HepG2 (cell line): ENCODE results near the gene CCDC57. TPM values are rescaled to one million over a fixed set of nuclear protein-coding genes. Genes with fewer than 3 reads are reported as not detected.

Experiments
- CHCHD3 ChIP-seq: sonication (generic); formaldehyde crosslinking; IDR thresholded peaks from 2 replicates; pipeline ENCODE4 v1.8.0; 2022; ENCODE audit warnings: mild to moderate bottlenecking, missing genetic modification reagents, moderate library complexity
- EED ChIP-seq: sonication (generic); formaldehyde crosslinking; IDR thresholded peaks from 2 replicates; pipeline ENCODE4 v1.5.0; 2020; ENCODE audit warnings: mild to moderate bottlenecking, missing genetic modification reagents
- FOSL2 ChIP-seq: sonication (generic); formaldehyde crosslinking; IDR thresholded peaks from 2 replicates; pipeline ENCODE4 v1.4.0; 2020; ENCODE audit warnings: missing genetic modification reagents
- FUBP1 ChIP-seq: sonication (generic); formaldehyde crosslinking; IDR thresholded peaks from 2 replicates; pipeline ENCODE4 v1.5.1; 2020; ENCODE audit warnings: missing genetic modification reagents, mild to moderate bottlenecking, borderline replicate concordance
- HNRNPL ChIP-seq: fragments of 200-400 bp; formaldehyde crosslinking; IDR thresholded peaks from 2 replicates; pipeline ENCODE4 v1.6.1; 2017; ENCODE audit warnings: mild to moderate bottlenecking, low read depth, low read length
- HOXD1 ChIP-seq: sonication (generic); formaldehyde crosslinking; IDR thresholded peaks from 2 replicates; pipeline ENCODE4 v1.5.0; 2020; ENCODE audit warnings: missing genetic modification reagents
- POLR2G ChIP-seq: fragments of 200-400 bp; formaldehyde crosslinking; IDR thresholded peaks from 2 replicates; pipeline ENCODE4 v1.6.1; 2018; ENCODE audit warnings: mild to moderate bottlenecking, low read depth, low read length, moderate library complexity
- PTBP1 ChIP-seq: fragments of 200-400 bp; formaldehyde crosslinking; IDR thresholded peaks from 2 replicates; pipeline ENCODE4 v1.6.1; 2018; ENCODE audit warnings: low read length, low read depth; ENCODE audit not compliant: poor library complexity, severe bottlenecking
- RBM22 ChIP-seq: fragments of 200-400 bp; formaldehyde crosslinking; optimal IDR thresholded peaks from 2 replicates; pipeline ENCODE3; 2017; ENCODE audit warnings: mild to moderate bottlenecking, low read length, moderate library complexity
- TCF12 ChIP-seq, 2 experiments: fragments of 450-650 bp in 1 of 2; sonication (generic) in 1 of 2; formaldehyde crosslinking in 1 of 2; IDR thresholded peaks; 2 replicates each; pipeline versions ENCODE4 v1.6.1 to v1.8.0; 2017 to 2022; ENCODE audit warnings: antibody characterized with exemption in 1 of 2, mild to moderate bottlenecking in 1 of 2, missing genetic modification reagents in 1 of 2, moderate library complexity in 1 of 2
- ZNF567 ChIP-seq: sonication (generic); formaldehyde crosslinking; IDR thresholded peaks from 2 replicates; pipeline ENCODE4 v1.8.1; 2023; ENCODE audit warnings: mild to moderate bottlenecking, missing genetic modification reagents, borderline replicate concordance
- ZNF674 ChIP-seq: sonication (generic); formaldehyde crosslinking; IDR thresholded peaks from 2 replicates; pipeline ENCODE4 v1.5.0; 2020; ENCODE audit warnings: low read depth, mild to moderate bottlenecking, missing genetic modification reagents
- ZNF704 ChIP-seq: sonication (generic); formaldehyde crosslinking; IDR thresholded peaks from 2 replicates; pipeline ENCODE4 v1.8.1; 2023; ENCODE audit warnings: mild to moderate bottlenecking, inconsistent platforms, moderate library complexity, missing genetic modification reagents, borderline replicate concordance
- ZNF839 ChIP-seq: sonication (generic); formaldehyde crosslinking; IDR thresholded peaks from 2 replicates; pipeline ENCODE4 v1.4.0; 2020; ENCODE audit warnings: missing genetic modification reagents, mild to moderate bottlenecking, borderline replicate concordance
- polyA plus RNA-seq, 8 experiments: library from polyadenylated mRNA; depleted of rRNA in 3 of 8; stranded (reverse) in 7 of 8; unstranded in 1 of 8; fragments of >200 nt; fragmentation: Illumina TruSeq in 4 of 8; extraction: Trizol in 4 of 8; gene quantifications; 2 replicates each; pipeline versions ENCODE4 v1.2.1 to v1.2.3, GENCODE V29; 2011 to 2016; ENCODE audit warnings: low read depth in 4 of 8, missing spikeins in 1 of 8, mixed read lengths in 1 of 8; ENCODE audit not compliant: insufficient read depth in 1 of 8
- total RNA-seq, 5 experiments: library from RNA; depleted of rRNA; stranded (reverse); fragments of >200 nt; fragmentation: Illumina TruSeq; extraction: Trizol; gene quantifications; 2 replicates each; pipeline ENCODE4 v1.2.3, GENCODE V29; 2016; ENCODE audit warnings: low read depth in 1 of 5
- TF ChIP-seq, protein P1 (sequence below): sonication (generic); formaldehyde crosslinking; IDR thresholded peaks from 2 replicates; pipeline ENCODE4 v1.9.0; 2021; ENCODE audit warnings: missing genetic modification reagents, borderline replicate concordance
- TF ChIP-seq, protein P2 (sequence below): sonication (generic); formaldehyde crosslinking; IDR thresholded peaks from 2 replicates; pipeline ENCODE4 v1.4.0; 2020; ENCODE audit warnings: mild to moderate bottlenecking, missing genetic modification reagents

The CCDC57 gene
- total and polyA plus RNA-seq, 2 of the 13 experiments (the other 11 are each of a cell fraction or from before 2014, with no cell fraction given) = 59.3 to 59.9 TPM

DNA sequence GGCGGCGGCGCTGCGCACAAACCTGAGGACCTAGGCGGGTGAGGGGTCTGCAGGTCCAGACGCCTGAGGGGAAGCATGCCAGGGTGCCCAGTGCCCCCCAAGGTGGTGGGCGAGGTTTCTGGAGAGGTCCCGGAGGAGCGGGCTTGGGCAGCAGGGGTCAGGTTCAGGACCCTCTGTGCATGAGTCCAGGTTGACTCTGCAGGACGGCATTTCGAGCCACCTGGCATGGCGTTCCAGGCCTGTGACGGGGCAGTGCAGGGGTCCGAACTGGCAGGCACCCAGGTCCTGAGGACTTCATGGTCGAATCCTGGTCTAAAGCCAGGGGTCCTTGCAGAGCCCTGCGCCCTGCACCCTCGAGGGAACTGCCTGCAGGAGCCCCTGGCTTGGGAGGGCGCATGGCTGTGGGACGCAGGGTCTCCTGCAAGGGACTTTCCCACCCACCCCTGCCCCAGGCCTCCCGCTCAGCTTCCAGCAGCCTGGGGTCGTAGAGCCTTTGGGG, 19.7 kb upstream of the CCDC57 start (continued):
- 0 out of 2 replicates have a peak, but pooled peaks have one; percentile 35 for TF ChIP-seq CHCHD3
- 0 out of 2 replicates have a peak, but pooled peaks have one; percentile 44 for TF ChIP-seq FUBP1 (CRISPR knock-in tag)
- 0 out of 2 replicates have a peak, but pooled peaks have one; percentile 15 for TF ChIP-seq EED
- 0 out of 2 replicates have a peak, but pooled peaks have one; percentile 29 for TF ChIP-seq ZNF839 (CRISPR knock-in tag)
- TF ChIP-seq RBM22 = peak; percentile 75
- TF ChIP-seq, protein P1, sequence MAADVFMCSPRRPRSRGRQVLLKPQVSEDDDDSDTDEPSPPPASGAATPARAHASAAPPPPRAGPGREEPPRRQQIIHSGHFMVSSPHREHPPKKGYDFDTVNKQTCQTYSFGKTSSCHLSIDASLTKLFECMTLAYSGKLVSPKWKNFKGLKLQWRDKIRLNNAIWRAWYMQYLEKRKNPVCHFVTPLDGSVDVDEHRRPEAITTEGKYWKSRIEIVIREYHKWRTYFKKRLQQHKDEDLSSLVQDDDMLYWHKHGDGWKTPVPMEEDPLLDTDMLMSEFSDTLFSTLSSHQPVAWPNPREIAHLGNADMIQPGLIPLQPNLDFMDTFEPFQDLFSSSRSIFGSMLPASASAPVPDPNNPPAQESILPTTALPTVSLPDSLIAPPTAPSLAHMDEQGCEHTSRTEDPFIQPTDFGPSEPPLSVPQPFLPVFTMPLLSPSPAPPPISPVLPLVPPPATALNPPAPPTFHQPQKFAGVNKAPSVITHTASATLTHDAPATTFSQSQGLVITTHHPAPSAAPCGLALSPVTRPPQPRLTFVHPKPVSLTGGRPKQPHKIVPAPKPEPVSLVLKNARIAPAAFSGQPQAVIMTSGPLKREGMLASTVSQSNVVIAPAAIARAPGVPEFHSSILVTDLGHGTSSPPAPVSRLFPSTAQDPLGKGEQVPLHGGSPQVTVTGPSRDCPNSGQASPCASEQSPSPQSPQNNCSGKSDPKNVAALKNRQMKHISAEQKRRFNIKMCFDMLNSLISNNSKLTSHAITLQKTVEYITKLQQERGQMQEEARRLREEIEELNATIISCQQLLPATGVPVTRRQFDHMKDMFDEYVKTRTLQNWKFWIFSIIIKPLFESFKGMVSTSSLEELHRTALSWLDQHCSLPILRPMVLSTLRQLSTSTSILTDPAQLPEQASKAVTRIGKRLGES = no peak
- TF ChIP-seq, protein P2, sequence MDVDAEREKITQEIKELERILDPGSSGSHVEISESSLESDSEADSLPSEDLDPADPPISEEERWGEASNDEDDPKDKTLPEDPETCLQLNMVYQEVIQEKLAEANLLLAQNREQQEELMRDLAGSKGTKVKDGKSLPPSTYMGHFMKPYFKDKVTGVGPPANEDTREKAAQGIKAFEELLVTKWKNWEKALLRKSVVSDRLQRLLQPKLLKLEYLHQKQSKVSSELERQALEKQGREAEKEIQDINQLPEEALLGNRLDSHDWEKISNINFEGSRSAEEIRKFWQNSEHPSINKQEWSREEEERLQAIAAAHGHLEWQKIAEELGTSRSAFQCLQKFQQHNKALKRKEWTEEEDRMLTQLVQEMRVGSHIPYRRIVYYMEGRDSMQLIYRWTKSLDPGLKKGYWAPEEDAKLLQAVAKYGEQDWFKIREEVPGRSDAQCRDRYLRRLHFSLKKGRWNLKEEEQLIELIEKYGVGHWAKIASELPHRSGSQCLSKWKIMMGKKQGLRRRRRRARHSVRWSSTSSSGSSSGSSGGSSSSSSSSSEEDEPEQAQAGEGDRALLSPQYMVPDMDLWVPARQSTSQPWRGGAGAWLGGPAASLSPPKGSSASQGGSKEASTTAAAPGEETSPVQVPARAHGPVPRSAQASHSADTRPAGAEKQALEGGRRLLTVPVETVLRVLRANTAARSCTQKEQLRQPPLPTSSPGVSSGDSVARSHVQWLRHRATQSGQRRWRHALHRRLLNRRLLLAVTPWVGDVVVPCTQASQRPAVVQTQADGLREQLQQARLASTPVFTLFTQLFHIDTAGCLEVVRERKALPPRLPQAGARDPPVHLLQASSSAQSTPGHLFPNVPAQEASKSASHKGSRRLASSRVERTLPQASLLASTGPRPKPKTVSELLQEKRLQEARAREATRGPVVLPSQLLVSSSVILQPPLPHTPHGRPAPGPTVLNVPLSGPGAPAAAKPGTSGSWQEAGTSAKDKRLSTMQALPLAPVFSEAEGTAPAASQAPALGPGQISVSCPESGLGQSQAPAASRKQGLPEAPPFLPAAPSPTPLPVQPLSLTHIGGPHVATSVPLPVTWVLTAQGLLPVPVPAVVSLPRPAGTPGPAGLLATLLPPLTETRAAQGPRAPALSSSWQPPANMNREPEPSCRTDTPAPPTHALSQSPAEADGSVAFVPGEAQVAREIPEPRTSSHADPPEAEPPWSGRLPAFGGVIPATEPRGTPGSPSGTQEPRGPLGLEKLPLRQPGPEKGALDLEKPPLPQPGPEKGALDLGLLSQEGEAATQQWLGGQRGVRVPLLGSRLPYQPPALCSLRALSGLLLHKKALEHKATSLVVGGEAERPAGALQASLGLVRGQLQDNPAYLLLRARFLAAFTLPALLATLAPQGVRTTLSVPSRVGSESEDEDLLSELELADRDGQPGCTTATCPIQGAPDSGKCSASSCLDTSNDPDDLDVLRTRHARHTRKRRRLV = no peak
- no peak for TF ChIP-seq HOXD1 (CRISPR knock-in tag)
- peak; percentile 28 for TF ChIP-seq PTBP1
- TF ChIP-seq FOSL2 (CRISPR knock-in tag) = no peak
- TF ChIP-seq HNRNPL = peak; percentile 87
- peak; percentile 59; the same call in 1 of the 2 replicates for TF ChIP-seq ZNF567 (CRISPR knock-in tag)
- TF ChIP-seq ZNF674 (CRISPR knock-in tag) = 0 out of 2 replicates have a peak, but pooled peaks have one; percentile 13
- TF ChIP-seq POLR2G = peak; percentile 43; the same call in 1 of the 2 replicates
- TF ChIP-seq ZNF704 = no peak
- no peak for TF ChIP-seq TCF12 (IDR thresholded peaks at IDR 0.05)
- TF ChIP-seq TCF12 (CRISPR knock-in tag; IDR thresholded peaks at IDR 0.05) = 0 out of 2 replicates have a peak, but pooled peaks have one; percentile 9
